H1 (cell line): ENCODE results near the gene SPATA31E1. TPM values are rescaled to one million over a fixed set of nuclear protein-coding genes. Genes with fewer than 3 reads are reported as not detected.

Experiments
- CBX8 ChIP-seq: fragments of 300-800, 300-1000 bp; sonication (generic); IDR thresholded peaks from 2 replicates; pipeline ENCODE4 v1.7.1; 2016; ENCODE audit warnings: low read depth, low read length, borderline replicate concordance
- EGR1 ChIP-seq: IDR thresholded peaks from 2 replicates; pipeline ENCODE4 v1.6.1; 2011; ENCODE audit warnings: low read depth, low read length, borderline replicate concordance
- EP300 ChIP-seq, 2 experiments: IDR thresholded peaks; 1 replicate in 1 of 2; 2 replicates in 1 of 2; pipeline ENCODE4 v1.6.1; 2011 to 2012; ENCODE audit warnings: low read depth in 2 of 2, low read length in 2 of 2, mild to moderate bottlenecking in 2 of 2, borderline replicate concordance in 1 of 2, inconsistent platforms in 1 of 2, moderate library complexity in 1 of 2
- EZH2 ChIP-seq: fragments of 200-600 bp; sonication (generic); IDR thresholded peaks from 2 replicates; pipeline ENCODE4 v1.7.1; 2012; ENCODE audit warnings: low read depth, mild to moderate bottlenecking, moderate library complexity, low read length, inconsistent platforms; ENCODE audit not compliant: severe bottlenecking
- GTF2F1 ChIP-seq: IDR thresholded peaks from 2 replicates; pipeline ENCODE4 v1.6.1; 2012; ENCODE audit warnings: low read depth, low read length, improper control_type of control experiment, borderline replicate concordance
- JUN ChIP-seq: IDR thresholded peaks from 2 replicates; pipeline ENCODE4 v1.6.1; 2011; ENCODE audit warnings: low read depth, mild to moderate bottlenecking, improper control_type of control experiment, low read length
- KDM1A ChIP-seq: fragments of 200-600, 300-600 bp; sonication (generic); IDR thresholded peaks from 2 replicates; pipeline ENCODE4 v1.7.1; 2016; ENCODE audit warnings: mild to moderate bottlenecking, low read length, borderline replicate concordance
- MAFK ChIP-seq: IDR thresholded peaks from 2 replicates; pipeline ENCODE4 v1.6.1; 2012; ENCODE audit warnings: low read depth, mild to moderate bottlenecking, improper control_type of control experiment, low read length
- NANOG ChIP-seq: IDR thresholded peaks from 2 replicates; pipeline ENCODE4 v1.6.1; 2011; ENCODE audit warnings: low read length, low read depth, mild to moderate bottlenecking, inconsistent platforms; ENCODE audit not compliant: insufficient read depth, poor library complexity, severe bottlenecking
- PHF8 ChIP-seq: fragments of 200-600 bp; sonication (generic); conservative IDR thresholded peaks from 2 replicates; pipeline ENCODE4 v1.7.1; 2012; ENCODE audit warnings: low read depth, mild to moderate bottlenecking, inconsistent platforms, low read length, moderate library complexity
- POLR2A ChIP-seq, 2 experiments: IDR thresholded peaks; 1 replicate in 1 of 2; 2 replicates in 1 of 2; pipeline ENCODE4 v1.6.1; 2011; ENCODE audit warnings: low read depth in 2 of 2, low read length in 2 of 2, mild to moderate bottlenecking in 2 of 2; ENCODE audit errors: control extremely low read depth in 1 of 2
- POU5F1 ChIP-seq: IDR thresholded peaks from 2 replicates; pipeline ENCODE4 v1.6.1; 2011; ENCODE audit warnings: low read depth, mild to moderate bottlenecking, low read length, moderate library complexity
- RAD21 ChIP-seq, 2 experiments: IDR thresholded peaks in 1 of 2; conservative IDR thresholded peaks in 1 of 2; 2 replicates each; pipeline ENCODE4 v1.6.1; 2011; ENCODE audit warnings: low read depth in 2 of 2, low read length in 2 of 2, improper control_type of control experiment in 1 of 2, inconsistent platforms in 1 of 2, mild to moderate bottlenecking in 1 of 2, moderate library complexity in 1 of 2
- RNF2 ChIP-seq: fragments of 200-900, 300-1000 bp; sonication (generic); IDR thresholded peaks from 2 replicates; pipeline ENCODE4 v1.7.1; 2016; ENCODE audit warnings: borderline replicate concordance, low read depth, mild to moderate bottlenecking, antibody characterized with exemption, low read length; ENCODE audit not compliant: poor library complexity, severe bottlenecking; ENCODE audit errors: missing control alignments
- SIRT6 ChIP-seq: IDR thresholded peaks from one replicate; pipeline ENCODE4 v1.7.1; 2012; ENCODE audit warnings: low read length, inconsistent platforms
- SIX5 ChIP-seq: IDR thresholded peaks from 2 replicates; pipeline ENCODE4 v1.6.1; 2011; ENCODE audit warnings: mild to moderate bottlenecking, low read depth, low read length
- SP2 ChIP-seq: IDR thresholded peaks from 2 replicates; pipeline ENCODE4 v1.6.1; 2012; ENCODE audit warnings: mild to moderate bottlenecking, low read length, inconsistent platforms
- TBP ChIP-seq: IDR thresholded peaks from 2 replicates; pipeline ENCODE4 v1.6.1; 2011; ENCODE audit warnings: low read depth, low read length, improper control_type of control experiment
- TEAD4 ChIP-seq: IDR thresholded peaks from 2 replicates; pipeline ENCODE4 v1.6.1; 2012; ENCODE audit warnings: low read depth, low read length, inconsistent platforms, mixed read lengths
- YY1 ChIP-seq: IDR thresholded peaks from 2 replicates; pipeline ENCODE4 v1.6.1; 2011; ENCODE audit warnings: low read depth, mild to moderate bottlenecking, low read length
- polyA plus RNA-seq, 7 experiments: library from polyadenylated mRNA; depleted of rRNA in 3 of 7; stranded (reverse) in 5 of 7; unstranded in 2 of 7; fragments of >200 nt in 5 of 7; fragments of 200-250 nt in 2 of 7; gene quantifications; 1 replicate in 5 of 7; 2 replicates in 1 of 7; 4 replicates in 1 of 7; pipeline versions ENCODE4 v1.2.1 to v1.2.3, GENCODE V29; 2011 to 2013; ENCODE audit warnings: missing spikeins in 2 of 7, mixed read lengths in 2 of 7
- total RNA-seq: library from RNA; stranded (reverse); fragmentation: NEBNext Ultra II Directional; extraction: Animal tissue kit (Norgen Biotek cat#: 25700); gene quantifications from 2 replicates; pipeline ENCODE4 v1.2.1, GENCODE V29; 2021
- TF ChIP-seq, protein P1 (sequence below), 3 experiments: IDR thresholded peaks; 1 replicate in 2 of 3; 2 replicates in 1 of 3; pipeline versions ENCODE4 v1.5.1 to v1.6.1; 2011; ENCODE audit warnings: low read length in 3 of 3, mild to moderate bottlenecking in 3 of 3, inconsistent platforms in 2 of 3, low read depth in 1 of 3, moderate library complexity in 1 of 3; ENCODE audit not compliant: insufficient read depth in 1 of 3; ENCODE audit errors: control extremely low read depth in 1 of 3
- TF ChIP-seq, protein P2 (sequence below): IDR thresholded peaks from 2 replicates; pipeline ENCODE4 v1.6.1; 2011; ENCODE audit warnings: low read length, improper control_type of control experiment

SPATA31E1 gene
- total and polyA plus RNA-seq, 2 of the 8 experiments (the other 6 are each of a cell fraction or from before 2014, with no cell fraction given): 0.05 to 0.09 TPM

DNA sequence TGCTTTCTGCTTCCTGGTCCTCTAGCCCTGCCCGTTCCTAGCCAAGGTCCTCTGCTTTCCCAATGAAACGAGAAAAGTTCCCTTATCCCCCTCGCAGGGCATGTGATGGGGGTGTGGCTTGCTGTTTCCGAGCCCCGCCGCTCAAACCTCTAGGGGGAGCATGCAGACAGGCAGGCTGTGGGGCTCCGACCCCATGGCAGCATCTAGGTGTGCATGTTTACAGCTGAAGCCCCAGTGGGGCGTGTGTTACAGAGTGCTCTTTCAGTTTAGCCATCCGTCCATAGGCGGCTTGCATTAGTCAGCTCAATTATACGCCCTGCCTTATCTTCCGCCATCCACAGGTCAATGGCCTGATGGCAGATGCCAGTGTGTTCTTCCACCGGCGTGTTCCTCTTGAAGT is 48.3 kb upstream of the SPATA31E1 start (continued):
- TF ChIP-seq, protein P1, sequence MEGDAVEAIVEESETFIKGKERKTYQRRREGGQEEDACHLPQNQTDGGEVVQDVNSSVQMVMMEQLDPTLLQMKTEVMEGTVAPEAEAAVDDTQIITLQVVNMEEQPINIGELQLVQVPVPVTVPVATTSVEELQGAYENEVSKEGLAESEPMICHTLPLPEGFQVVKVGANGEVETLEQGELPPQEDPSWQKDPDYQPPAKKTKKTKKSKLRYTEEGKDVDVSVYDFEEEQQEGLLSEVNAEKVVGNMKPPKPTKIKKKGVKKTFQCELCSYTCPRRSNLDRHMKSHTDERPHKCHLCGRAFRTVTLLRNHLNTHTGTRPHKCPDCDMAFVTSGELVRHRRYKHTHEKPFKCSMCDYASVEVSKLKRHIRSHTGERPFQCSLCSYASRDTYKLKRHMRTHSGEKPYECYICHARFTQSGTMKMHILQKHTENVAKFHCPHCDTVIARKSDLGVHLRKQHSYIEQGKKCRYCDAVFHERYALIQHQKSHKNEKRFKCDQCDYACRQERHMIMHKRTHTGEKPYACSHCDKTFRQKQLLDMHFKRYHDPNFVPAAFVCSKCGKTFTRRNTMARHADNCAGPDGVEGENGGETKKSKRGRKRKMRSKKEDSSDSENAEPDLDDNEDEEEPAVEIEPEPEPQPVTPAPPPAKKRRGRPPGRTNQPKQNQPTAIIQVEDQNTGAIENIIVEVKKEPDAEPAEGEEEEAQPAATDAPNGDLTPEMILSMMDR (IDR thresholded peaks at IDR 0.05; ENCODE audit: control extremely low read depth in 1 of 3, insufficient read depth in 1 of 3, low read depth in 1 of 3, low read length in 3 of 3): peak; percentile 63 to 77 (median 75)
- TF ChIP-seq CBX8: no peak
- TF ChIP-seq POLR2A (IDR thresholded peaks at IDR 0.05; ENCODE audit: control extremely low read depth in 1 of 2, low read depth in 2 of 2, low read length in 2 of 2): no peak
- TF ChIP-seq RNF2: no peak
- no peak for TF ChIP-seq SP2
- TF ChIP-seq EP300 (IDR thresholded peaks at IDR 0.05; ENCODE audit: borderline replicate concordance in 1 of 2, low read depth in 2 of 2, low read length in 2 of 2): no peak
- TF ChIP-seq POU5F1: no peak
- no peak for TF ChIP-seq GTF2F1
- TF ChIP-seq YY1: peak; percentile 57; the same call in 1 of the 2 replicates
- no peak for TF ChIP-seq TEAD4
- no peak for TF ChIP-seq SIRT6
- TF ChIP-seq SIX5: no peak
- peak; percentile 60 to 76 for TF ChIP-seq RAD21 (IDR thresholded peaks at IDR 0.05 in 1 of 2, conservative IDR thresholded peaks at IDR 0.05 in 1 of 2; ENCODE audit: low read depth in 2 of 2, low read length in 2 of 2)
- TF ChIP-seq JUN: no peak
- no peak for TF ChIP-seq NANOG
- TF ChIP-seq, protein P2, sequence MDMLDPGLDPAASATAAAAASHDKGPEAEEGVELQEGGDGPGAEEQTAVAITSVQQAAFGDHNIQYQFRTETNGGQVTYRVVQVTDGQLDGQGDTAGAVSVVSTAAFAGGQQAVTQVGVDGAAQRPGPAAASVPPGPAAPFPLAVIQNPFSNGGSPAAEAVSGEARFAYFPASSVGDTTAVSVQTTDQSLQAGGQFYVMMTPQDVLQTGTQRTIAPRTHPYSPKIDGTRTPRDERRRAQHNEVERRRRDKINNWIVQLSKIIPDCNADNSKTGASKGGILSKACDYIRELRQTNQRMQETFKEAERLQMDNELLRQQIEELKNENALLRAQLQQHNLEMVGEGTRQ: 0 out of 2 replicates have a peak, but pooled peaks have one; percentile 53
- no peak for TF ChIP-seq KDM1A
- TF ChIP-seq TBP: no peak
- TF ChIP-seq EZH2: no peak
- TF ChIP-seq EGR1: no peak
- TF ChIP-seq MAFK: peak; percentile 25; the same call in 1 of the 2 replicates
- TF ChIP-seq PHF8: no peak
